GM12801 (cell line): Measurements from ENCODE around the gene S100A10.

Experiments
- CTCF ChIP-seq: IDR thresholded peaks from one replicate; pipeline ENCODE4 v1.5.1; 2011; ENCODE audit warnings: control low read depth; ENCODE audit not compliant: insufficient read length; ENCODE audit errors: extremely low read depth

The S100A10 gene, protein sequence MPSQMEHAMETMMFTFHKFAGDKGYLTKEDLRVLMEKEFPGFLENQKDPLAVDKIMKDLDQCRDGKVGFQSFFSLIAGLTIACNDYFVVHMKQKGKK

GRCh38 chr1:151993734-151994496 is at the start of gene S100A10:
TSS of gene S100A10 (minus strand) at chr1:151993859. CDS start at chr1:151986230, 7,629 bp downstream.
- no peak for TF ChIP-seq CTCF

DNA sequence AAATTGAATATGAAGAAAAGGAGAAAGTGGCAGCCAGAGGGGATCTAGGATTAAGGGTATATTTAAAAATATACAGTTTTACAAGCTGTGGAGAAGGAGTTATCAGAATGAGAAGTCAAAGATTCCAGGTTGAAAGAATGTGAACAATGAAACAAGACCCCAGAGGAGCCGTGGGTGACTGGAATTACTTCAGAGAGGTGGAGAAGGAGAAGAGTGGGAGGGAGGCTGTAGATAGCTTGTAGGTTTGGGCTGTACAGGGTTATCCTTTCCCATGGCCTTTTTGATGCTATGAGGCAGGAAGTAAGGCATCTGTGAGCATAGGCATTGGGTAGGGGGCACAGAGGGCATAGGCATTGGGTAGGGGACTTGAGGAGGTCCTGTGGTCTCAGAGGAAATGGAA is 48.4 kb upstream of the S100A10 start:
- TF ChIP-seq CTCF = no peak

DNA sequence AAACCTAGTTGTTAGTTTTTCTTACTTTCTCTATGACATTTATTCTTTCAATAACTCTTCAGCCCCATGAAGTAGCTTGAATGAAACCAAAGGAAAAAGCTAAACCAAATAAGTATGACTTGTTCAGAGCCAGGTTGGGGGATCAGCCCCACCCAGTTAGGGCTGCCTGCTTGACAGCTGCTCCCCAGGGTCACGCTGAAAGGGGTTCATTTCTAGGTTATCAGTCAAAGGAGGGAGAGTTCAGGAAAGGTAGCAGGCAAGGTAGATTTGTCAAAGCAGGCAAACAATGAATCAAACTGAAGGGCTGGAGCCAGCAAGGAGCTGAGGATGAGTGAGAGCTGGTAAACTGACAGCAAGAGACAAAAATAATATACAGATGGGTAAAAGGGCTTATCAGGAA is 46.2 kb upstream of the S100A10 start:
- TF ChIP-seq CTCF = no peak

DNA sequence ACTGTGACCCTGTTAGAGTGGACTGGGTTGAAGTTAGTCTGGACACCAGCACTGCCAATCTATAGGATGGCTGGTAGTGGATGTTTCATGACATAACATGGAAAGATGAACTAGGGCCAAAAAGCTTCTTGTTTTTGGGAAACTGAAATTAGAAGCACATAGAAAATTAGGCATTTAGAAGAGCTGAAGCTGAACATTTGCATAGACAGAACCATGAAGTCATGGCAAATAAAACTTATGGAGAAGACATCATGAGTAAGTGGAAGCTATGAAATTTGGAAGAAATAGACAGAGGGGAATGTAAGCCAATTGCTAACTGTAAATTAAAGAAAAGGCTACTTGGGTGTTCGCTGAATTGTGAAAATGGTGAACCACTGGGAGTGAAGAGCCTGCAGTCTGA is 45.8 kb upstream of the S100A10 start:
- TF ChIP-seq CTCF = no peak

DNA sequence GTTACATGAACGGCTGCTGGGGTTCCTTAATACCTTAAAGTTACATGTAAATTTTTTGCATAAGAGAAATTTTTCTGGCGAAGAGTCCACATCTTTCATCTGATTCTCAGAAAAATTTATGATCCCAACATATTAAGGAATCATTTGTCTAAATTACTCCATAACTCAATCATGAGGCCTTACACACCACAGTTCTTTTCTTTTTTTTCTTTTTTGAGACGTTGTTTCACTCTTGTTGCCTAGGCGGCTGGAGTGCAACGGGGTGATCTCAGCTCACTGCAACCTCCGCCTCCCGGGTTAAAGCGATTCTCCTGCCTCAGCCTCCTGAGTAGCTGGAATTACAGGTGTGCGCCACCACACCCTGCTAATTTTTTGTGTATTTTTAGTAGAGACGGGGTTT is 45.2 kb upstream of the S100A10 start:
- no peak for TF ChIP-seq CTCF

DNA sequence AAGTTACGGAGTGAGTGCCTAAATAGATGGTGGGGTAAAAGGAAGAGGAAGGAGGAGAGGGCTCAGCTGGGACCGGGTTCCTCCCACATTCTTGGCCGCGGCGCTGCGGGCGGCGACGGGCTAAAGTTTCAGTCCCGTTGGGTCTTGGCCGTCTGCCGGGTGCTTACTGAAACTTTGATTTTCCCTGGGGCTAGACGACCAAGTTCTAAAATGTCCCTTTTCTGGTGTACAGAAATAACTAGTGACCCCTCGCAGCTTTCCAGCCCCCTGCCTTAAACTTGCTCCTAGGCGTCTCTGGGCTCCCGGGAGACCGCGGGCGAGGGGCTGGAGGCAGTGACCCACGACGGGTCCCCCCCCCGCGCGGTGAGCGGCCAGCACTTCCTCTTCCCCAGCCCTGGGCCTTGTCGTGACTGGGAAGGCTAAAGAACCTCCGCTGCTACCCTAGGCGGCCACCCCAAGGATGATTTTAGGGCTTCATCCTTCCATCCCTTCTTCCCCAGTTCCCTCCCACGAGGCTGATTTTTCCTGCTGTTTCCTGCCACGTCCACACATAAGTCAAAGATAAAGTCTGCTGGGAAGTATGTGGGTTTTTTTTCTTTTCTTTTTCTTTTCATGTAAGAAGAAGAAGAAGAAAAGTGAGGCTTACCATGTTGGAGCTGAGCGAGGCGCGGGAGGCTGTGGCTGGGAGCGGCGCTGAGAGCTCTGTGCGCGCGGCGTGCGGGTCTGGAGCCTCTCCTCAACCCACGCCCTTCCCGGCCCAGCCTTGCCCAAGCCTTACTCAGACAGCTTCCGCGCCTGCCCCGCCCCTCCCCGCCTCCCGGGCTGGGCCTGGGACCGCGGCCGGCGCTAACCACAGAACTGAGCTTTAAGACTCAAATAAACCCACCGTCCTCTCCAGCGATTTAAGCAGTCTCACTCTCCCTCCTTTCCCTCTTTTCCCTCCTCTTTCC is 42.9 kb upstream of the S100A10 start, which contains the start of gene S100A11:
Gene S100A11, minus strand, starts transcription at position 738 of the 950 bp plus-strand sequence. Its CDS starts 89 bp downstream, at position 649.
- no peak for TF ChIP-seq CTCF
